HG03280 (cell line): ENCODE results near the gene MAML3.

Experiments
- ATAC-seq: cut with Tn5 transposase; IDR thresholded peaks from one replicate; pipeline ENCODE4 v1.9.1; 2021; ENCODE audit warnings: mild to moderate bottlenecking, moderate library complexity; ENCODE audit not compliant: unreplicated experiment

The MAML3 gene

DNA sequence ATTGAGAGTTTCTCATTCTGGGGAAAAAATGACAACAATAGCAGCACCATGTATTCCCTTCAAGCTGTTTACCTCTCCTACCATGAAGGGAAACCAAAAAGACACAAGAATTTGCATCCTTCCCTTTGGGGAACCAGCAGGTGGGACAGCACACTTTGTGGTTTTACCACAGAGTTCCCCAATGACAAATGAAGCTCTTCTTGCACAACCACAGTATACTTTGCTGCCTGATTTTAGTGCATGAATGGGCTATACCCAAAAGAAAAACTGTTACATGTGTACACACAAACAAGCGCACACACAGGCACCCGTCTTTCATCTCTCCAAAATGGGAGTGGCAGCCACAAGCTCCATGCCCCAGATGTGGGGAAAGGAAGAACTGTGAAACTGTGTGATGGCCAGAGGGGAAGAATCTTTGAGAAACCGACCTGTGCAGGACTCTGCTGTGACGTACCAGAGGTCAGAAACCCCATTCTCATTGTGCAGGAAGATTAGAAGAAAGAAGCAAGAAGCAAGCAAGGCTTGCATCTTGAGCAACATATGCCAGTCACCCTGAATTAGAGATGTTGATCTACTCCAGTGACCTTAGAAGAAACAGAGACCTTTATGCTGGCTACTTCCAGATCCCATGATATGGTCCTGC is 2.7 kb upstream of the MAML3 start:
- ATAC-seq: peak; percentile 45

DNA sequence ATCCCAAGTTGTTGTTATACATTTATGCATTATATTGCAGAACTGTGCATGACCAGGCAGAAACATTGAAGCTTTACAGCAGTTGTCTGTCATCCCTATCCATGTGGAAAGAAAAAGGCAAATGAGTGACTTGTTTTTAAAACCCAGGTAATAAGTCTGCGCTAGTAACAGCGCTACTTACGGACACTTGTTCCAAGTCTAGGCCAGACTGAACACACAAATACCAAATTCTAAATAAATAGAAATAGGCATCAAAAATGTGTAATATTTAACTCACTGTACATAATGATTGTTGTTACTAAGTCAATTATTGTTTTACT is 548 bp upstream of the MAML3 start:
- no peak for ATAC-seq

DNA sequence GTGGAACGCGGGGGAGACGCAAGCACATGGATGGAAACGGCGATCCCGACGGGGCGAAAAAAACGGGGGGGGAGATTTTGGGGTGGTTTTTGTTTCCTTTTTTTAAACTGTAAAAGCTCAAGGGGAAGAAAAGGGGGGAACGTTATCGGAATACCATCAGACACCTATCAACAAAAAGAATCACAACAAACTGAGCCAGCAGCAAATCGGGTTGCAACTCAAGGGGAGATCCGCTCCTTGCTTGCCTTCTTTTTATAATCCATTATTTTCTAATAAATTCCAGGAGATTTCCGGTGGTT is 616 bp downstream of the MAML3 start:
- ATAC-seq: no peak

DNA sequence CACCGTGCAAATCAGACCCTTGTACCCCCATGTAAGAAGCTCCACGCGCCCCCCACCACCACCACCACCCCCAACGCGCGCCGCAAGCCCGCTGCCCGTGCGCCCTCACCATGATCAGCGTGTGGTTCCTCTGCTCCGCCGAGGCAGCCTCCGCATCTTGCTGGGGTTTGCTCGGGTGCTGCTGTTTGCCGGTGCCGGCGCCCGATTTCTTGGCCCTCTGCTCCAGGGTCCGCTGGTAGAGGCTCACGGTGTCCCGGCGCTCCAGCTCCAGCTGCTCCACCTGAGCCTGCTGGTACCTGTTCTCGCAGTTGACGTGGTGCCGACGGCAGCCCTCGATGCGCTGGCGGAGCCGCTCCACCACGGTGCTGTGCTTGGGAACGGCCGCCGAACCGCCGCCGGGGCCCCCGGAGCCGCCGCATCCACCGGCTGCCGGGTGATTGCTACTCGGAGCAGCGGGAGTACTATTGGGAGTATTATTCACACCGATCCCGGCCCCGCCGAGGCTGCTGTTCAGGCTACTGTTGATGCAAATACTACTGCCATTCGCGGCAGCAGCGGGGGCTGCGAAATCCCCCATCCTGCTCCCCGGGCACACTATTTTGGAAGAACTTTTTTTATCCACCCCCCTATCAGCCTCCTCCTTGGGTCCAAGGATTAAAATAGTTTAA is 1.1 kb downstream of the MAML3 start:
- ATAC-seq: no peak

DNA sequence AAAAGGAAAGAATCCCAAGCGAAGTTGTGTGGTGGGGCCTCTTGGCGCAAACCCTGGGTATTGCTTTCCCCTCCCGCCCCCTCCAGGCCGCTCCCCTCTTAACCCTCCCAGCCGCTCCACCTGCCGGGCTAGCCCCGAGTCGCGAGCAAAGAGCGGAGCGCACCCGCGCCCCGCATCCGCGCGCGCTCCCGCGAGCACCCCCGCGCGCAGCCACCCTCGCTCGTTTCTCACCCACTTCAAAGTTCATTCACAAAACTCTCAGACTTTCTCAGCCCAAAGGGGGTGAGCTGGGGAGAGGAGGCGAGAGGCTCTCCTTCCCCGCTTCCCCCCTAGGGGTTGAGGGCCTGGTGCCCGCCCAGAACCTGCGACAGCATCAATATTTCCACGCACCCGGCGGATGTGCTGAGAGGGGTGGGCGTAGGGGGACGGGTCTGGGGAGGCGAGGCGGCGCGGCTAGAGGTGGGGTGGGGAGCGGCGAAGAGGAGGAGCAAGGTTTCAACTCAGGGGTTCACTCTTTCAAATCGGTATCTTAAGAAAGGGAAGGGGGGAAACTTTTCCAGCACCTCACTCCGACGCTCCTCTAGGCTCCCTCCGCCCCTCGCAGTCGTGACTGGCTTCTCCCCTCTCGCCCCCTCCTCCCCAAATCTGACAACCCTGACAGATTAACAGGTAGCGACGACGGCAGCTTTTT is 1.8 kb downstream of the MAML3 start:
- no peak for ATAC-seq

DNA sequence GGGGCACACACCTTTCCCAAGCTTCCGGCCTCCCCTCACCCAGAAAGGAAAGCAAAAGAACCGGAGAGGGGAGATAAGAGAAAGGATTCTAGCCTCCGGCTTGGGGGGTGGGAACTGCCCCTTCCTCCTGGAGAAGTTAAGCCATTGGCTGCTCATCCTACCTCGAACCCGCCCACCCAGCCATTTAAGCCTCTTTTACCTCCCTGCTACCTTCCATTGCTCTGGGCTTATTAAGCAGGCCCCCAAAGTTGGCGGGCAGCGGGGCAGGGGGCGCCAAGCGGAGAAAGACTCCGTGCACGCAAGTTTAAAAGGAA is 2.3 kb downstream of the MAML3 start:
- ATAC-seq: no peak

DNA sequence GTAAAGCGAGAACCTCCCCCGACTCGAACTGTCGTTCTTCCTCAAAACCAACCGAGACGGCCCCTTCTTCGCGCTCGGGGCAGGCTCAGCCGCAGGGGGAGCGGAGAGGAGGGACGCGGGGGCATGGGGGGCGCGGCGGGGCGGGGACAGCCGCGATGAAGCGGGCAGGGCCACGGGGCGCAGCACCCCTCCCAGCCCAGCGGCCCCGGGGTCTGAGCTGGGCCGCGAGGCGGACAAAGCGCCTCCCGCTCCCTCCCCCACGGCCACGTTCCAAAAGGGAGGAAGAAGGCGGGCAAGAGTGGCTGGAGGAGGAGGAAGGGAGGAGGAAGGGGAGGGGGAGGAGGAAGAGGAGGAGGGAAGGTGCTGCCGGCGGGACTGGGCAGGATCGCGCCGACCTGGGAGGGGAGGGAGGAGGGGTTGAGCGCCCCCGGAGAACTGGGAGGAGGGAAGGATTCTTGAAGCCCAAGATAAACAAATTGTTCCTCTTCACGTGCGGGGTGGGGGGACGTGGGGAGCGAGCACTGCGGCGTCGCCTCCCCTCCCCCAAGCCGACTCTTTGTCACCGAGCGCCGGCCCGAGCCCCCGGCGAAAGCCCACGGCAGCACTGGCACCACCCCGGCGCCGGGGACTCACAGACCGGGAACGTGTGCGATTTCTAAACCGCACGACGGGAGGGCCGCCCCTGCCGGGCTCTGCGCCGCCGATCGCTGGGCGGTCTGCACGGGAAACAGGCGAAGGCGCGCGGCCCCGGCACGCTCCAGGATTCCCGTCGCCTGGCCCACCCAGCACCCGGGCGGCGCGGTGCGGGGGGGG is 2.9 kb downstream of the MAML3 start:
- no peak for ATAC-seq

DNA sequence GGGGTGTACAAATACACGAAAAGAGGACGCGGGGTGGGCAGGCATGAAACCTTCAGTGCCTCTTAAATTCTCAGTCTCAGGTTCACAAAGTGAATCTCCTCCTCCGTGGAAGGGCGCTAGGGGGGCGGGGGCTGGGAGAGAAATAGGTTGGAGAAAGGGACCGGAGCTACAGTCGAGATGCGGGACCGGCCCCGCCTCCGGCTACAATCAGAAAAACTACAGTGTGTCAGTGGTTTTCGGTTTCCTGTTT is 3.4 kb downstream of the MAML3 start:
- no peak for ATAC-seq

DNA sequence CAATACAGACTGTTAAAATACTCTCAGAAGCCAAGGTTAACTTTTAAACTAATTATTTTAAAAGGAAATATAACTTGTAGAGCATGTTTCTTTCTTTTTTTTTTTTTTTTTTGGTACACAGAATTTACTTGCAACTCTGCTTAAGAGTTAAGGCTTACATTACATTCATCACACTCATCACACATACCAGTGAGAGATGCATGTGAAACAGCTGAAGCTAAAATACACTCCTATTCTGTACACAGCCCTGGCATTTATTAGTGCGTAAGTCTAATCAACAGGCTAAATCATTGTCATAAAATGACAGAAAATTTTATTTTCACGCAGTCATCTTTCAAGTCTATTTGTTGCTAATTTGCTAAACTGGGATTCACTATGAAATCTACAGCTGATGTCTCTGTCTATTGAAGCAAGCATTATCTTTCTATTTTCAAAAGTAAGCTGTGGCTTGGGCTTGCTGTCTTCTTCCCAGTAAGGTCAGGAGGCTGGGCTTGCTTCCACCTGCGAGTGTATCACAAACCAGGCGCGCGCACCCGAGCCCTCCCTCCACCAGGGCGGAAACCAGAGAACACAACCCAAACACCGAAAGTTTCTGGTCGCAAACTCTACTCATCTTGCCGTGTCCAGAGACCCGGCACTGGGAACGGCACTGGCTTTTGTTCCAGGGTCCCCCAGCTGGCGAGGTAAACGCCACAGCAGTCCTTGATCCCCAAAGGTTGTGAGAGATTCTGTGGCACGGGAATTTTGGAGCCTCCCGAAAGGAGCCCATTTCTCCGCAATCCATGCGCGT is 3.9 kb downstream of the MAML3 start:
- no peak for ATAC-seq

DNA sequence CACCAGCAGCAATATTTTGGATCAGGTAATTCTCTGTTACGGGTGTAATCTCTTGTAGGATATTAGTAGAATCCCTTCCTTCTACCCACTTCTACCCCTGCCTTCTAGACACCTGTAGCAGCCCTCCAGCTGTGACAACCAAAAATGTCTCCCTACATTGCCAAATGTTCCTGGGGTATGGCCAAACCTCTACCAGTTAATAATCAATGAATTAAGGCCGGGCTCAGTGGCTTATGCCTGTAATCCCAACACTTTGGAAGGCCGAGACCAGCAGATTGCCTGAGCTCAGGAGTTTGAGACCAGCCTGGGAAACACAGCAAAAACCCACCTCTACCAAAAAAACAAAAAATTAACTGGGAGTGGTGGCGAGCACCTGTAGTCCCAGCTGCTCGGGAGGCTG is 9.9 kb downstream of the MAML3 start:
- no peak for ATAC-seq

DNA sequence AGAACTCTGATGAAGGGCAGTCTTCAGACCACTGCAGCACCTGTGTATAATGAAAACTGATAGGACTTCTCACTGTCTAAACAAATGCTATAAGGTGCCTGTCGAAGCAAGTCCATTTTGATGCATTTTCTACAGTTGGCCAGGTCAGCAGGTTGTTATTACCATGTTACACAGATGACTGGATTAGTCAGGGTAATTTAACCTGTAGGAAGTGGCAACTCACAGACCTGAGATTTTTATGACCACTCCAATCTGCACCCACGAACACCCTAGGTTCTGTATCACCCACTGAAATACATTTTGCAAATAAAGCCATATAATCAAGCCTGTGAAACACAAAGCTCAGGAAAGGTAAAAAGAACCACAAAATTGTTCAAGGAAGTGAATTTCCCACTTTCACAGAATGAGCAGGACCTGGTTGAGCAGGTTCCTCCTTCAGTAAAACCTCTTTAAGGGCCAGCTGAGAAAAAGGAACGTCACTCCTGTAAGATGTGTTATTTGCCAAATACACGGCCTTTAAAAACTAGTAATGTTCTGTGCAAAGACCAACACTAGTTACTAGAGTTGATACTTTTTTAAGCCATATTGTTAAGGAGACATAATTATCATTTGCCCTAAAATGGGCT is 12.7 kb downstream of the MAML3 start:
- no peak for ATAC-seq

DNA sequence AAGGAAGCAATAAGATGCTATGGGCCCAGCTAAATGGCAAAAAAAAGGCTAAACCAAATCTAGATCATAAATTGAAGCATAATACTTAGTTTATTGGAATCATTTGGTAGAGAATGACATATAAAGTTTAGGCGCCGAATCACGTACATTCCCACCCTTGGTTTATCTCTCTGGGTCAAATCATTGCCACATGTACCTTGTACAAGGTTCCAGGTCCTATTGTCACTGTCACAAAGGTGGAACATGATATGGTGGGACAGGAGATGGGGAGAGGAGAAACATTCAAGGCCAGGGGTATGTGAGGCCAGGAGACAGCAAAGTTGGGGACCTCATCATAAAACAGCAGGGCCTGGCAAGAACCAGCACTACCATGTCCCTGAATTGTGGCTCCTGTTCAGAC is 13.4 kb downstream of the MAML3 start:
- ATAC-seq: no peak

DNA sequence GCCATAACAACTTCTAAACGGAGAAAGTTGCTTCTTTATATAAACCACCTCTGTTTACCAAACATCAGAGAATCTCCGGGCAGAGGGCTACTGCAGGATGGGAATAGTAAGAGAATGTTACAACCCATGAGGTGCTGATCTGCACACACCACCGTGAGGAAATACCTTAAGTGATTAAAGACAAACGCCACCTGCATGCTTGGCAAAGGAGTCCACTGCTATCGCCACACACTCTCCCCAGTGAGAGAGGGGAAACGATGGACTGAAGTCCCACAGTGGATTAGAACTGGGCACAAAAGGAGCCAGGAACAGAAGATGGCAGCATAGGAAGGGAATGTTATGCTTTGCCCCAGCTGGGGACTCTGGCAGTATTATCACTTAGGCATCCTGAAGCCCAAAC is 15.6 kb downstream of the MAML3 start:
- ATAC-seq: no peak

DNA sequence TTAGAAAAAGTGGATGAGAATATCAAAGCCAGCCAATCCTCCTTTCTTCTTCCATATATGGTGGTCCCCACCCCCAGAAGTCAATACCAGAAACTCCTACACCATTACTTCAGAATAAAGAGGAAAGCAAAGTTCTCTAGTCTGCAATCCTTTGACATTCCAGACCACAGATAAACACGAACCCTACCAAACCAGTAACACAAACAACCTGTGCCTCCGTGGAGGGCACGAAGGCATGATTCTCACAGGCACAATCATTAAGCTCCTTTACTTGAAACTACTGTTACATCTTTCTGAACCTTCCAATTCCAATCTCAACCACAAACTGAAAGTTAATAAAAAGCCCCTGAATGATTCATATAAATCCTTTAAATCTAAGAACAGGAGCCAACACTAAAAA is 16.3 kb downstream of the MAML3 start:
- ATAC-seq: no peak

DNA sequence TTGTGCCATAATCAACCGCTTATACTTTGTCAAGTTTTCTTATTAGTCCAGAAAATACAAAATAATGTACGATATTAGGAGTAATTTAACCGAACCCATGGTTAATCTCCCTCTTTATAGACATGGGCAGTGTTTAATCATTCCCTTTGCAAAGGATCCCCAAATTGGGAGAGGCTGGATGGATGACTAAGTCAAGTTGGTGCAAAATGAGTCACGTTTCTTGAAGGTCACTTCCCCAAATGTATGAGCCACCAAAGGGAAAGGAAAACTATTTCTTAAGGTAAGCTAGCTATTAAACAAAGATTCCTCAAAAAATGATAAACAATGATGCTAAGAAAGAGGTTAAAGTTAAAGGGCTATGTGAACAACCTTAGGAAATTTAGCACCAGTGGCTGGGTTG is 17.5 kb downstream of the MAML3 start:
- no peak for ATAC-seq

DNA sequence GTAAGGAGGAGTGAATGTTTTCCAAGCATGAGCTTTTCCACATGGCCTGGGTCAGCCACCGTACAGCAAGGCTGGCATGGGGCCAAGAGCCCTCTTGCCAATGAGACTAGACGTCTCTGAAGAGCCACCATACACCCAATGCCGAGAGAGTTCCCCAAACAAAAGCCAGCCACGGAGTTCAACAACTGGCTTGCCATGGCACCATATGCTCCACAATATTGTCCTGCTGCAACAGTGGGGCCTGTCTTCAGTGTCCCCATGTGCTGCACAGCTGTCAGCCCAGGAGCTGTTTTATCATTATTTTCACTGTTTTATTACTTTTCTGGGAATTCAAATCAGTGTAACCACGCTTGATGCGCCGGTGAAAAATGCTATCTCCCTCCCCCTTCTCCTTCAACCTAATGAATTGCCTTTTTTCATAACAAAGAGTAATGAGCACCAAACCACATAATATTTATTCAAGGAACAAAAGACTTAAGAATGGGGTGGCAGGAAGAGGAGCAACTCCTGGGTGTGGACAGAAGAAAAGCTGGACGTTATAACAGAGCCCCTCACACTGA is 18.4 kb downstream of the MAML3 start:
- ATAC-seq: no peak

DNA sequence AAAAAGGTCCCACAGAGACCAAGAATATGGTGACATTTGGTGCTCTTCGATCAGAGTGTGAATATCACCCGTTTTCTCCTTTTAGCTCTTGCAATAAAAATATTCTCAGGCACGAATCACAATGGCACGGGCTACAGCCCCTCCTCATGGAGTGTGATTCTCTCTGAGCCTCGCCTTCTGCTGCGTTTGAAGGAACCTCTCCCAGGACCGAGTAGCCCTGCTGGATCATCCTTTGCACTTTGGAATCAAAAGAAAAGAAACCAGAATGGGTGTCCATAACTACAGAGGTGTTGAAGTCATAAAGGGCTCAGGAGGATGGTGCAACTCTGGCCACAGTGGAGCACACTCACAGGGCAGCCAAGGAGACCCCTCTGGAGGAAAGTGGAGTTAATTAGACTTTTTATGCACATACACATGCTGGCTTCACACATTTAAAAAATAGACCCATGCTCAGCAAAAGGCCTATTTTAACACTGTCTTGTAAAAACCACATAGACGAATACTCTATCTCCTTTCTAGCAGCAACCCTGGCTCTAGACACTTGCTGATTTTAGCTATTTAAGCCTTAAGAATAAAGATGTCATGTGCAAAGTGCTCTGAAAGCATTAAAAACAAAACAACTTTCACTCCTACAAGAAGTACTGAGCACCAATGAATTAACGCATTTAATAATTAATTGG is 19.1 kb downstream of the MAML3 start:
- no peak for ATAC-seq

DNA sequence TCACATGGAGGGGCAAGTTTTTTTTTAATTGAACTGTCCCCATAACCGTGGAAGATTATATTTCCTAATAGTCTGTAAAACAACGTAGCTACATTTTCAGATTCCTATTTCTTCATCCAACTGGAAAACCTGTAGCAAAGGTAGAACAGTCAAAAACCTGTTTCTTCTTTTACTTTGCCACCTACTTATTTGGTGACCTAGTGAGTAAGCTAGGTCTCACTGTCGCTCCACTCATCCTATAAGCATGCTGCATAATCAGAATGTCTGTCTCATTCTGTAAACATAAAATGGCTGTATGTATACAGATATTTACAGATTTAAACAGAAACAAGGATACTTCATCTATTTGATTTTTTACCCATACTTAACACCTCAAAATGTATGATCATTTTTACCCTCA is 20.4 kb downstream of the MAML3 start:
- ATAC-seq: no peak

DNA sequence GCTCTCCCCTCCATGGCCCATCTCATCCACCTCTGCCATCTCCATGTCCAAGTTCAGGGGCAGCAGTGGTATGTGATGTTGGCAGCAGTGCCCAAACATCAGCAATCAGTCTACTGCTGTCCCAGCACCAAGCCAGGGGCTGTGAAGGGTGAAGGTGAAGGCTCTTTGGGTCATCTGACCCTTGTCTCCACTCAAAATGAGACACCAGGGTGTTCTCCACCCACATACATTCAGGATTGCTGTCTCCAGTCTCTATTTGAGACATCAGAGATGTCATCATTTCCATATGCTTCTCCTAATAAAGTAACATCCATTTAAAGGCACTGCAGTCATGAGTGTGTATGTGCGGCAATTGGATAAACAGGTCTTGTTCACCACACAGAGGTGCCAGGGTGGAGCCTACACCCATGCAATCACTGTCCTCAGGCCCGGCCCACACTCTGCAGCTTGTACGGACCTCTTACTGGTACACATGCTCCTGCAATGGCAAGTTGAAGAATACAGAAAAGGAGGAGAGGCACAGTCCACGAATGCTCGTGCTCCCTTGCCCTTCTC is 22.2 kb downstream of the MAML3 start:
- no peak for ATAC-seq

DNA sequence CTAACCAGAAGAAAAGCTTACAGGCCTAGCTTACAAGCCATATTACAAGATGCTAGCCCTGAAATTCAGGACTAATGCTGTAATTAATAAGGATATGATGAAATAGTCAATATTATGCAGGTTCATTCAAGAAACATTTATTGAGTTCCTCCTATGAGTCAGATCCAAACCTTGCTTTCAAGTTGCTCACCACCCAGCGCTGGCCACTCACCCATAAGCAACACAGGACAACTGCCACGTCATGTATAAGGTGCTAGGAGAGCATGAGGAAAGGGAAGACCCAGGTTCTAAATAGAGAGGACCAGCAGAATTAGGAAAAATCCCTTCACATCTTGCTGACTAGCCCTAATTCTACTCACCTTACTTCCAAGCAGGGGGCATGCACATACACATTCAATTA is 23.3 kb downstream of the MAML3 start:
- ATAC-seq: no peak
